MV-4-11 (cell line): ENCODE data around the gene SPRR2F.

Experiments used
- DNase-seq: peaks from one replicate; lab custom pipeline; 2025; lab: John Stamatoyannopoulos, UW

Gene SPRR2F

DNA sequence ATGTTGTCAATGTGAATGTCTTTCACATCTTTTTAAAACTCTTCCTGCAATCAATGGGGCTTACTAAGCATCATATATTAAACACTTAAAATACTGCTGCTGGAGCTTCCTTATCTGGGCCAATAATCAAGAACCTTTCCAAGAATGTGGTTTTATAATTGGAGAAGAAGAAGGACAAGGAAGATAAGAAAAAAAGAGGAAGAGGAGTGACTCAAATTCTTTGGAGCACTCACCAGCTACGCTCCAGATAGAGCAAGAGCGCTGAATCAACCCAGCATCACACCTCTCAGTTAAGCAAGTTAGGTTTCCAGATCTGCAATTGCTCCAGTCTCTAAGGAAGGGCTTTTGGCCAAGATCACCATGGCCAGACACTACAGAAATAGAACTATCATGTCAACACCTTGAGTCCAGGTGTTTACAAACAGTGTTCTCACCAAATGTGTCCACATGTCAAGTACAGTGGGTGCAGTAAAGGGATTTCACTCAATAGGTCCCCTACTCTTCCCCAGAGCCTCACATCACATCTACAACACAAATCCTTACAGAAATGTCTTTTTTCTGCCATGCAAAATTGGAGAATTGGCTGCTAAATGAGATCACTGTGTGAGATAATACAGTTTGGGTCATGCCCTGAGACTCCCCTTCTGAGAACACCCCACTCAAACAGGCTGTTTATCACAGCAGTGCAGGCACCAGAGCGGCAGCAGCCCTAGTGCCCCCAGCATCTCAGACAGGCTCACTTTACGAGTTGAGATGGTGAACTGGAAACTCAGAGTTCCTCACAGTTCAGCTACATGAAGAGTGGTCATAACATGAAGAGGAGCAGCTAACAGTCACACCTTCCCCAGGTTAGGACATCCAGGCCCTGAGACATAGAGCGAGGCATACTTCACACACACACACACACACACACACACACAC is 40.2 kb downstream of the SPRR2F start:
- DNase-seq, result no peak

GRCh38 chr1:153071511-153071910 is 41.8 kb downstream of the SPRR2F start, which contains the start of gene SPRR2B:
TSS of gene SPRR2B (minus strand) at chr1:153071611. CDS start at chr1:153070839, 772 bp downstream.
- DNase-seq, result no peak

GRCh38 chr1:153070243-153070642 is 43.1 kb downstream of the SPRR2F start:
- no peak for DNase-seq
